PC-9 (cell line): ENCODE data around the gene TSTD1. TPM values are rescaled to one million over a fixed set of nuclear protein-coding genes. Genes with fewer than 3 reads are reported as not detected.
A peak's percentile ranks its signal among the peaks of the same experiment; 100 is the strongest.

Source experiments
- BruUV-seq: library from RNA; stranded (reverse); fragments of 400-500 nt; replicated peaks from 2 replicates; lab custom pipeline; 2021; lab: Mats Ljungman, UMichigan
- CTCF ChIA-PET: fragments of 300-600 bp; sonication (Branson Sonifier 250); formaldehyde crosslinking; loops from one replicate; lab custom pipeline; 2022; ENCODE audit warnings: antibody characterized with exemption; lab: Charles Lee
- POLR2A ChIA-PET: fragments of 300-600 bp; sonication (Branson Sonifier 250); formaldehyde crosslinking; loops from one replicate; lab custom pipeline; 2022; ENCODE audit warnings: antibody characterized with exemption; ENCODE audit not compliant: unreplicated experiment; lab: Charles Lee
- DNase-seq, 2 experiments: peaks; one replicate each; pipeline versions ENCODE4 v3.0.0 to v3.0.0-alpha.2; 2015 to 2022; ENCODE audit warnings: mixed read lengths in 1 of 2
- H2AFZ ChIP-seq: fragments of 200-600 bp; sonication (generic); 2 replicates; pipeline ENCODE4 v1.8.1; 2017; ENCODE audit warnings: antibody characterized with exemption
- H3F3A ChIP-seq: fragments of 200-600 bp; sonication (generic); 2 replicates; pipeline ENCODE4 v1.8.1; 2017; ENCODE audit warnings: antibody characterized with exemption, mild to moderate bottlenecking, low read depth; ENCODE audit not compliant: insufficient read depth
- H3K27ac ChIP-seq: fragments of 200-600 bp; sonication (generic); 2 replicates; pipeline ENCODE4 v1.6.1; 2016; ENCODE audit warnings: mixed run types
- H3K27me3 ChIP-seq: fragments of 200-600 bp; sonication (generic); 2 replicates; pipeline ENCODE4 v1.6.1; 2016; ENCODE audit warnings: low read depth, mixed run types; ENCODE audit not compliant: insufficient read depth
- H3K36me3 ChIP-seq: fragments of 200-600 bp; sonication (generic); 2 replicates; pipeline ENCODE4 v1.6.1; 2016; ENCODE audit warnings: low read depth, mixed run types
- H3K4me1 ChIP-seq: fragments of 200-600 bp; sonication (generic); replicated peaks from 2 replicates; pipeline ENCODE4 v1.6.1; 2016; ENCODE audit warnings: mixed run types; ENCODE audit not compliant: insufficient read depth
- H3K4me2 ChIP-seq: fragments of 200-600 bp; sonication (generic); 2 replicates; pipeline ENCODE4 v1.6.1; 2017; ENCODE audit warnings: mixed run types
- H3K4me3 ChIP-seq: fragments of 200-600 bp; sonication (generic); 2 replicates; pipeline ENCODE4 v1.6.1; 2016; ENCODE audit warnings: mixed run types
- H3K79me2 ChIP-seq: fragments of 200-600 bp; sonication (generic); 2 replicates; pipeline ENCODE4 v1.6.1; 2017; ENCODE audit warnings: low read depth, mixed run types
- H3K9me2 ChIP-seq: fragments of 200-600 bp; sonication (generic); 2 replicates; pipeline ENCODE4 v1.8.1; 2017; ENCODE audit warnings: mild to moderate bottlenecking; ENCODE audit not compliant: insufficient read depth
- H3K9me3 ChIP-seq: fragments of 200-600 bp; sonication (generic); 2 replicates; pipeline ENCODE4 v1.8.1; 2016; ENCODE audit warnings: low read depth; ENCODE audit not compliant: insufficient read depth
- H4K20me1 ChIP-seq: fragments of 200-600 bp; sonication (generic); 2 replicates; pipeline ENCODE4 v1.8.1; 2017; ENCODE audit not compliant: insufficient read depth
- EZH2 ChIP-seq: fragments of 200-600 bp; sonication (generic); IDR thresholded peaks from 2 replicates; pipeline ENCODE4 v1.8.0; 2017; ENCODE audit warnings: antibody characterized with exemption, low read depth
- intact Hi-C: fragments of 100-400 bp; cut with micrococcal nuclease; formaldehyde crosslinking; loops from one replicate; pipeline ENCODE4 v1.10.0; 2022; ENCODE audit not compliant: unreplicated experiment
- total RNA-seq: library from RNA; stranded (reverse); gene quantifications from 2 replicates; pipeline ENCODE4 v1.2.3, GENCODE V29; 2021
- TF ChIP-seq, protein P1 (sequence below): fragments of 200-600 bp; sonication (generic); conservative IDR thresholded peaks from 2 replicates; pipeline ENCODE4 v1.6.1; 2017; ENCODE audit warnings: mixed run types, antibody characterized with exemption, mild to moderate bottlenecking, moderate library complexity

Gene TSTD1
- total RNA-seq, 1 experiment from 2014 or later, result 51.4 TPM

DNA sequence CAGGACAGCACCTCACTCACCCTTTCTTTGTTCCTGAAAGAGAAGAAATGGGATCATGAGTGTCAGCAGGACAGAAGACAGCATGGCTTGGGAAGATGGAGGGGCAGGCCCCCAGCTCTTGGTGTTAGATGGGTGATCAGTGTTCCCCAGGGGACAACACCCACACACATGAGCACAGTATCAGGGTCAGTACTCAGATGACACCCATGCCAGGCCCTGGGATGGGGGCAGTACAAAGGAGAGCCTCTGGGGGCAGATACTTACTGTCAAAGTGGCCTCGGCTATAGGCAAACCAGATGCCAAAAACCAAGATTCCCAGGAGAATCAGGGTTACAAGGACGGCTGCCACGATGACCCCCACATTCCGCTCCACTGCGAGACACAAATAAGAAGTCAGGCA lies 39.4 kb downstream of the TSTD1 start:
- 0 out of 2 replicates have a peak, but pooled peaks cover 4% of the 10 kb centered on the region for H4K20me1 ChIP-seq
- intact Hi-C loops, result loop anchor here (10.0 kb wide), 1 partner anchor 135 kb away; the partner anchor contains the start of gene DEDD
- no peak for DNase-seq
- H3K36me3 ChIP-seq, result peaks cover 40% of the 10 kb centered on the region
- ChIA-PET POLR2A (no interaction called here), CTCF (no interaction called here)
- H3F3A ChIP-seq, result peaks cover 33% of the 10 kb centered on the region
- no peaks in the 10 kb centered on the region for H3K9me2 ChIP-seq
- H3K27me3 ChIP-seq, result no peaks in the 10 kb centered on the region
- H3K4me2 ChIP-seq, result no peak overlapping the region
- H3K4me3 ChIP-seq, result no peak overlapping the region
- peaks cover 19% of the 10 kb centered on the region for H3K79me2 ChIP-seq
- no TSS peak for BruUV-seq
- H3K4me1 ChIP-seq, result peaks cover 33% of the 10 kb centered on the region
- H2AFZ ChIP-seq, result no peak overlapping the region
- TF ChIP-seq, protein P1, sequence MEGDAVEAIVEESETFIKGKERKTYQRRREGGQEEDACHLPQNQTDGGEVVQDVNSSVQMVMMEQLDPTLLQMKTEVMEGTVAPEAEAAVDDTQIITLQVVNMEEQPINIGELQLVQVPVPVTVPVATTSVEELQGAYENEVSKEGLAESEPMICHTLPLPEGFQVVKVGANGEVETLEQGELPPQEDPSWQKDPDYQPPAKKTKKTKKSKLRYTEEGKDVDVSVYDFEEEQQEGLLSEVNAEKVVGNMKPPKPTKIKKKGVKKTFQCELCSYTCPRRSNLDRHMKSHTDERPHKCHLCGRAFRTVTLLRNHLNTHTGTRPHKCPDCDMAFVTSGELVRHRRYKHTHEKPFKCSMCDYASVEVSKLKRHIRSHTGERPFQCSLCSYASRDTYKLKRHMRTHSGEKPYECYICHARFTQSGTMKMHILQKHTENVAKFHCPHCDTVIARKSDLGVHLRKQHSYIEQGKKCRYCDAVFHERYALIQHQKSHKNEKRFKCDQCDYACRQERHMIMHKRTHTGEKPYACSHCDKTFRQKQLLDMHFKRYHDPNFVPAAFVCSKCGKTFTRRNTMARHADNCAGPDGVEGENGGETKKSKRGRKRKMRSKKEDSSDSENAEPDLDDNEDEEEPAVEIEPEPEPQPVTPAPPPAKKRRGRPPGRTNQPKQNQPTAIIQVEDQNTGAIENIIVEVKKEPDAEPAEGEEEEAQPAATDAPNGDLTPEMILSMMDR, result no peak
- no peak for TF ChIP-seq EZH2
- H3K27ac ChIP-seq, result no peak overlapping the region
- H3K9me3 ChIP-seq, result no peaks in the 10 kb centered on the region

DNA sequence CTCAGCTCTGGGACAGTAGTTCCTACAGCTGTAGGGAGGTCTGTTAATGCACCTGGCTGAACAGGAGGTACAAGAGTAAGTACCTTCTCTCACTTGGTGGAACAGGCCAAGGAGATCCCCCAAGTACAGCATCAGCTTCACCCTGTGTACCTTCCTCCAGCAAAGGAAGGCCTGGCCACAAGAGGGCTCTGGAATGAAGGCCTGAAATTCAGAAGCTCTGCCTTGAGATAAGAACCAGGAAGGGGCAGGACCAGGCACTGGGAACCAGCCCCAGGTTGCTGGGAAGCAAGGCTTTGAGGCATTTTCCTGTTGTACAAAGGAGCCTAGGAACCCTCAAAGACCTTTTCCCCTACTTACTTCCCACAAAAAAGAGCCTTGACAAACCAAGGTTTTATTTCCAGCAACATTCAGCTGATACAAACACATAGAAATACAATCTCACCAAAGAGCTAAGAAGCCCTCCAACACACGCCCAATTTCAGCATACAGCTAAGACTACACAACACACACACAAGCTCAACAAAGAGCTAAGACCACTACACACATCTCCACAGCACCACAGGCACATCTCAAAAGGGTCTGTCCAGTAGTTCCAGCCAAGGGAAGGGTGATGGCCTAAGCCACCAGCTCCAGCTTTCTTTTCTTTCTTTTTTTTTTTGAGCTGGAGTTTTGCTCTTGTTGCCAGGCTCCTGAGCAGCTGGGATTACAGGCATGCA lies 41.3 kb downstream of the TSTD1 start:
- Histone ChIP-seq H3K4me3 (no peak overlapping the region), H3K4me2 (no peak overlapping the region), H3K9me3 (no peaks in the 10 kb centered on the region), H4K20me1 (0 out of 2 replicates have a peak, but pooled peaks cover 4% of the 10 kb centered on the region), H3K79me2 (peaks cover 7% of the 10 kb centered on the region; the same call in 1 of the 2 replicates), H3K27ac (peak overlapping the region; percentile 73), H2AFZ (no peak overlapping the region), H3K36me3 (peaks cover 39% of the 10 kb centered on the region), H3F3A (peaks cover 42% of the 10 kb centered on the region), H3K4me1 (peaks cover 37% of the 10 kb centered on the region), H3K9me2 (no peaks in the 10 kb centered on the region), H3K27me3 (no peaks in the 10 kb centered on the region)
- ChIA-PET POLR2A (interaction anchor here (0.6 kb wide), 1 partner anchor 138 kb away, joined by 5 read pairs; no protein-coding TSS in a partner anchor), CTCF (interaction anchor here (0.6 to 1.7 kb wide), 6 partner anchors 24 to 410 kb away, joined by 3 to 13 read pairs (median 4); partner anchors contain the start of genes KLHDC9 and USF1)
- intact Hi-C loops, result loop anchor here (1.0 to 10.0 kb wide), 4 partner anchors 23 to 137 kb away; partner anchors contain the start of genes DEDD, F11R, KLHDC9 and USF1
- BruUV-seq, result no TSS peak
- TF ChIP-seq EZH2, result no peak
- TF ChIP-seq, protein P1, result peak; percentile 69
- DNase-seq, result peak; percentile 54 to 57

DNA sequence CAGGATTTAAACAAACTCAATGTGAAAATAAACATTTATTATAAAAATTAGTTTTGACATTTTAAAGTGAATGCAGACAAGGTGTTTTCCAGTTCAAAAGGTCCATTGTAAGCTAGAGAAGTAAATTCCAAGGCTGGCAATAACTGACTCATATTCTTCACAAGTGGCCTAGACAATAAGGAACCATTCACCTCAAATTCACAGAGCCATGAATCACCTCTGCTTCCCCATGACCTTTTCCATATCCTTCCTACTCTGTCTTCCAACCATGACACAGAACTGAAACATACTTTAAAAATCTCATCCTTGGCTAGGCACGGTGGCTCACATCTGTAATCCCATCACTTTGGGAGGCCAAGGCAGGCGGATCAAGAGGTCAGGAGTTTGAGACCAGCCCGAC lies 42.6 kb downstream of the TSTD1 start:
- Histone ChIP-seq H3K9me2 (no peaks in the 10 kb centered on the region), H3K4me1 (peaks cover 44% of the 10 kb centered on the region), H3K4me3 (no peak overlapping the region), H3K9me3 (no peaks in the 10 kb centered on the region), H4K20me1 (no peaks in the 10 kb centered on the region), H3K4me2 (peak overlapping the region; percentile 35), H3F3A (peaks cover 52% of the 10 kb centered on the region), H3K27ac (peak overlapping the region; percentile 73), H3K79me2 (peaks cover 7% of the 10 kb centered on the region; the same call in 1 of the 2 replicates), H2AFZ (no peak overlapping the region), H3K27me3 (no peaks in the 10 kb centered on the region), H3K36me3 (peaks cover 27% of the 10 kb centered on the region)
- ChIA-PET POLR2A (no interaction called here), CTCF (interaction anchor here (0.6 kb wide), 1 partner anchor 30 kb away, joined by 7 read pairs; no protein-coding TSS in a partner anchor)
- DNase-seq, result peak; percentile 22 to 91
- TSS peak; percentile 9 for BruUV-seq
- TF ChIP-seq, protein P1, result no peak
- no peak for TF ChIP-seq EZH2
- intact Hi-C loops, result loop anchor here (2.0 to 10.0 kb wide), 3 partner anchors 25 to 139 kb away; partner anchors contain the start of genes DEDD, F11R and USF1
